Heart left ventricle (tissue), 16 donors: ENCODE measurements around the gene SLC22A31. TPM values are rescaled to one million over a fixed set of nuclear protein-coding genes. Genes with fewer than 3 reads are reported as not detected.

ENCODE experiments used
- ATAC-seq, 4 donors: fragments of 200-7000 bp; cut with Tn5 transposase; one replicate each; pipeline ENCODE4 v1.9.1; 2020 to 2022; ENCODE audit warnings: moderate library complexity in 4 of 4, mild to moderate bottlenecking in 3 of 4, moderate number of reproducible peaks in 1 of 4
- DNase-seq, 5 donors: peaks; one replicate each; pipeline ENCODE4 v3.0.0-alpha.2; 2020
- H3K27ac ChIP-seq, 12 donors: fragments of 200-600 bp; sonication (generic) in 4 of 12; one replicate each; pipeline versions ENCODE4 v1.5.0 to v1.8.0; 2016 to 2022; ENCODE audit warnings: mild to moderate bottlenecking in 2 of 12
- H3K27me3 ChIP-seq, 9 donors: fragments of 200-600 bp; sonication (generic) in 2 of 9; one replicate each; pipeline versions ENCODE4 v1.5.1 to v1.8.0; 2016 to 2022; ENCODE audit warnings: mild to moderate bottlenecking in 3 of 9
- H3K36me3 ChIP-seq, 9 donors: fragments of 200-600 bp; sonication (generic) in 2 of 9; one replicate each; pipeline versions ENCODE4 v1.5.0 to v1.8.0; 2018 to 2022; ENCODE audit warnings: mild to moderate bottlenecking in 2 of 9
- H3K4me1 ChIP-seq, 12 donors: fragments of 200-600 bp; sonication (generic) in 4 of 12; one replicate each; pipeline versions ENCODE4 v1.5.0 to v1.8.0; 2016 to 2022; ENCODE audit warnings: mild to moderate bottlenecking in 3 of 12
- H3K4me3 ChIP-seq, 12 donors: fragments of 200-600 bp; sonication (generic) in 4 of 12; one replicate each; pipeline versions ENCODE4 v1.5.0 to v1.8.0; 2017 to 2022; ENCODE audit warnings: mild to moderate bottlenecking in 9 of 12, moderate library complexity in 4 of 12
- H3K9me3 ChIP-seq, 12 donors: fragments of 200-600 bp; sonication (generic) in 4 of 12; one replicate each; pipeline versions ENCODE4 v1.5.0 to v1.8.0; 2016 to 2022; ENCODE audit warnings: mild to moderate bottlenecking in 1 of 12
- CTCF ChIP-seq, 12 donors: fragments of 200-600 bp; sonication (generic) in 4 of 12; IDR thresholded peaks; one replicate each; pipeline versions ENCODE4 v1.5.0 to v1.8.0; 2018 to 2022; ENCODE audit warnings: antibody characterized with exemption in 12 of 12, mild to moderate bottlenecking in 5 of 12
- POLR2A ChIP-seq, 2 donors: fragments of 450-650 bp; IDR thresholded peaks; one replicate each; pipeline ENCODE4 v1.6.1; 2017; ENCODE audit warnings: antibody characterized with exemption in 2 of 2, mild to moderate bottlenecking in 2 of 2, moderate library complexity in 2 of 2
- whole genome bisulfite sequencing, 4 donors: extraction: QIAGEN DNeasy Blood & Tissue Kit in 2 of 4; methylation state at CpG; one replicate each; pipeline versions ENCODE4 v1.1.5 to v1.1.7; 2013 to 2018; 5-methylcytosine and 5-hydroxymethylcytosine counted together
- intact Hi-C, 10 donors: fragments of 100-400 bp; cut with DNase I; formaldehyde crosslinking; loops; one replicate each; pipeline versions ENCODE4 v1.11.1 to v1.14.2; 2022
- polyA plus RNA-seq, 2 donors: library from polyadenylated mRNA; stranded (reverse); fragments of 200-250 nt; gene quantifications; one replicate each; pipeline ENCODE4 v1.2.3, GENCODE V29; 2013
- total RNA-seq, 9 donors: library from RNA; depleted of rRNA in 2 of 9; stranded (reverse); fragments of >200 nt in 2 of 9; fragmentation: NEBNext Ultra II Directional in 3 of 9; extraction: Animal tissue kit (Norgen Biotek cat#: 25700) in 3 of 9; gene quantifications; one replicate each; pipeline versions ENCODE4 v1.1.0 to v1.2.4, GENCODE V29; 2016 to 2023
- donor health status: ischemic (EF 13 %, LVEDD 7.1; RV severe dilation, severe dysfunction).
- donor health status: healthy with polysubstance abuse.
- donor health status: DM: no; HTN: yes; CAD: no.
- donor health status: DM: no; HTN: no; CAD: no.
- donor health status: ischemic (EF 25% LVEDD 6.9; RV normal size, moderate dysfunction).
- donor health status: ischemic (EF 25% LVEDD 5.7; RV mildly dilated, moderate dysfunction).
- donor health status: healthy.
- donor health status: DM: yes; HTN: yes; CAD: no.
- donor health status: ischemic (EF 35%, LVEDD 5.7; RV mildly dilated, moderate dysfunction).
- donor health status: nonischemic (EF 11% LVEDD 7.7; RV severe dilation, severe dysfunction).
- donor health status: DM: yes; HTN: yes; CAD: no.
- donor health status: PGD.
- donor health status: ischemic (EF 29% LVEDD 5.4; RV normal size, mild dysfunction).
- donor health status: nonischemic (EF 23%, LVEDD 6.1; RV moderate dilation, normal function).

Gene SLC22A31
- total and polyA plus RNA-seq, 11 donors = 0.07 TPM; not detected in 10

GRCh38 chr16:89153848-89154271 lies 46.5 kb downstream of the SLC22A31 start:
- Histone ChIP-seq H3K4me1 (peaks cover 10 to 30% (median 25%) of the 10 kb centered on the region in 12 donors), H3K27ac (no peak overlapping the region), H3K4me3 (no peak overlapping the region), H3K27me3 (no peaks in the 10 kb centered on the region), H3K9me3 (peaks cover 0 to 10% (median 4%) of the 10 kb centered on the region in 12 donors), H3K36me3 (peaks cover 0 to 35% (median 24%) of the 10 kb centered on the region in 9 donors)
- ATAC-seq = peak in 1 of 4 donors; percentile 4
- intact Hi-C loops = no loop called here
- DNase-seq = peak in 1 of 5 donors; percentile 59
- TF ChIP-seq POLR2A (IDR thresholded peaks at IDR 0.05) (no peak), CTCF (IDR thresholded peaks at IDR 0.05) (no peak)
- WGBS, 4 donors = 94 to 96% (median 95%) methylated on average over 11 to 19 of the region's 19 CpGs

- Histone ChIP-seq H3K4me1 (peaks cover 10 to 30% (median 25%) of the 10 kb centered on the region in 12 donors), H3K9me3 (peaks cover 0 to 17% (median 4%) of the 10 kb centered on the region in 12 donors), H3K4me3 (no peak overlapping the region), H3K27ac (no peak overlapping the region), H3K27me3 (no peaks in the 10 kb centered on the region), H3K36me3 (peaks cover 0 to 42% (median 24%) of the 10 kb centered on the region in 9 donors)
- TF ChIP-seq POLR2A (IDR thresholded peaks at IDR 0.05) (no peak), CTCF (IDR thresholded peaks at IDR 0.05) (no peak)
- WGBS, 4 donors = 88 to 93% (median 92%) methylated on average over 38 to 41 of the region's 41 CpGs
- intact Hi-C loops = no loop called here
- DNase-seq (peak in 1 of 5 donors; percentile 53), ATAC-seq (no peak)
Observed at GRCh38 chr16:89152831-89153700, 47.3 kb downstream of the SLC22A31 start.

GRCh38 chr16:89150981-89151380 lies 49.4 kb downstream of the SLC22A31 start:
- DNase-seq (no peak), ATAC-seq (no peak)
- peaks cover 0 to 52% (median 32%) of the 10 kb centered on the region in 9 donors for H3K36me3 ChIP-seq
- WGBS, 4 donors = 94 to 96% (median 95%) methylated on average over 8 of the region's 8 CpGs
- TF ChIP-seq POLR2A (IDR thresholded peaks at IDR 0.05) (no peak), CTCF (IDR thresholded peaks at IDR 0.05) (no peak)
- intact Hi-C loops = no loop called here
- H3K9me3 ChIP-seq = peaks cover 0 to 17% (median 4%) of the 10 kb centered on the region in 12 donors
- no peaks in the 10 kb centered on the region for H3K27me3 ChIP-seq
- peaks cover 10 to 20% (median 16%) of the 10 kb centered on the region in 12 donors for H3K4me1 ChIP-seq
- H3K4me3 ChIP-seq = no peak overlapping the region
- H3K27ac ChIP-seq = no peak overlapping the region

- DNase-seq = peak in 2 of 5 donors; percentile 19 to 37
- TF ChIP-seq CTCF (IDR thresholded peaks at IDR 0.05) (no peak), POLR2A (IDR thresholded peaks at IDR 0.05) (no peak)
- H3K36me3 ChIP-seq = peaks cover 0 to 60% (median 37%) of the 10 kb centered on the region in 9 donors
Observed at GRCh38 chr16:89150090-89150835, 50.1 kb downstream of the SLC22A31 start.

More at GRCh38 chr16:89150090-89150835, 50.1 kb downstream of the SLC22A31 start:
- ATAC-seq = no peak
- H3K27me3 ChIP-seq = no peaks in the 10 kb centered on the region
- H3K9me3 ChIP-seq = peaks cover 0 to 17% (median 4%) of the 10 kb centered on the region in 12 donors
- no peak overlapping the region for H3K27ac ChIP-seq
- 94 to 98% (median 96%) methylated on average over 15 to 18 of the region's 18 CpGs for WGBS, 4 donors
- peaks cover 6 to 13% (median 9%) of the 10 kb centered on the region in 12 donors for H3K4me1 ChIP-seq
- intact Hi-C loops = no loop called here
- no peak overlapping the region for H3K4me3 ChIP-seq
